Skeletal muscle satellite cell (primary cell): Measurements from ENCODE around the gene MLIP.
"Not testable (repeated sequence)": the region's sequence is repeated elsewhere in the genome, so short reads cannot be mapped to it uniquely, and the experiment has no call there.

ENCODE experiments used
- H3K27me3 ChIP-seq: 2 replicates; pipeline ENCODE4 v1.7.0; 2013; ENCODE audit warnings: low read length; ENCODE audit not compliant: control insufficient read depth, insufficient read depth
- H3K36me3 ChIP-seq: 2 replicates; pipeline ENCODE4 v1.7.0; 2013; ENCODE audit warnings: mild to moderate bottlenecking, control low read depth, low read length; ENCODE audit not compliant: insufficient read depth
- H3K4me1 ChIP-seq: 2 replicates; pipeline ENCODE4 v1.7.0; 2013; ENCODE audit warnings: low read length; ENCODE audit not compliant: control insufficient read depth, insufficient read depth
- H3K4me2 ChIP-seq: 2 replicates; pipeline ENCODE4 v1.7.0; 2013; ENCODE audit warnings: mild to moderate bottlenecking, low read length
- H3K4me3 ChIP-seq: 2 replicates; pipeline ENCODE4 v1.7.0; 2013; ENCODE audit warnings: low read length
- H3K9ac ChIP-seq: 2 replicates; pipeline ENCODE4 v1.7.0; 2013; ENCODE audit warnings: mild to moderate bottlenecking, low read depth, low read length, moderate library complexity
- H3K9me3 ChIP-seq: replicated peaks from 2 replicates; pipeline ENCODE4 v1.7.0; 2013; ENCODE audit warnings: mild to moderate bottlenecking, control low read depth, low read length

Gene MLIP

DNA sequence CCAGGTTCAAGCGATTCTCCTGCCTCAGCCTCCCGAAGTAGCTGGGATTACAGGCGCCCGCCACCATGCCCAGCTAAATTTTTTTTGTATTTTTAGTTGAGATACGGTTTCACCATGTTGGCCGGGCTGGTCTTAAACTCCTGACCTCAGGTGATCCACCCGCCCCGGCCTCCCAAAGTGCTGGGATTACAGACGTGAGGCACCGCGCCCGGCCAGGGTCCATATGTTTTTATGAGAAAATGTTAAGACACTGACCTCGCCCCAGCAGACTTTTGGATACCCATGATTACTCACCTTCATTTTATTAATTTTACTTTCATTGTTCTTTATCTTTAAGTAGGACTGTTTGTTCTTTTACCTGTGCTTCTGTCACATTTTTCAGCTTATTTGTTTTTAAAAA is 29.7 kb upstream of the MLIP start:
- H3K4me3 ChIP-seq, H3K4me1 ChIP-seq, H3K27me3 ChIP-seq, H3K9me3 ChIP-seq, H3K4me2 ChIP-seq, H3K36me3 ChIP-seq, H3K9ac ChIP-seq: not testable (repeated sequence)

- H3K4me3 ChIP-seq, result no peak overlapping the region
- no peaks in the 10 kb centered on the region for H3K27me3 ChIP-seq
- peaks cover 7% of the 10 kb centered on the region for H3K4me1 ChIP-seq
- no peak overlapping the region for H3K9ac ChIP-seq
- no peak overlapping the region for H3K4me2 ChIP-seq
- no peaks in the 10 kb centered on the region for H3K36me3 ChIP-seq
- H3K9me3 ChIP-seq, result no peaks in the 10 kb centered on the region
Observed at GRCh38 chr6:54083287-54083686, 28.0 kb upstream of the MLIP start.

- no peaks in the 10 kb centered on the region for H3K27me3 ChIP-seq
- H3K9ac ChIP-seq, result no peak overlapping the region
- no peak overlapping the region for H3K4me3 ChIP-seq
- no peak overlapping the region for H3K4me2 ChIP-seq
- no peaks in the 10 kb centered on the region for H3K36me3 ChIP-seq
- no peaks in the 10 kb centered on the region for H3K9me3 ChIP-seq
- peaks cover 7% of the 10 kb centered on the region for H3K4me1 ChIP-seq
Observed at GRCh38 chr6:54084231-54084630, 27.0 kb upstream of the MLIP start.

DNA sequence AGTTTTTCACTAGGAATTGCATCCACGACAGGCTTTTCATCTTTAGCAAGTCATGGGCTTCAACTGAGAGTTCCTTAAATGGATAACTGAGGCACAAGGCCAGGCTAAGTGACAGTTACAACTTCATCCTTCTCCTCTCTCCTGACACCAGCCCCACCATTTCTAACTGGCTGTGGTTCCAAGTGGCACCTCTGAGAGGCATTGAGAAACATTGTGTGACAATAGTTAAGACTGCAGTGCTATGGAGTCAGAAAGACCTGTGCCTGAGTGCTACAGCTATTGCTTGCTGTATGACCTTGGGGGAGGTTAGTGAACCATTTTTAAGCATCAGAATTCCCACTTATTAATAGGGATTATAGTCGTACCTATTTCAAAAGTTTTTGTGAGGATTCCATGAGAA is 26.2 kb upstream of the MLIP start:
- Histone ChIP-seq H3K4me2 (no peak overlapping the region), H3K9ac (no peak overlapping the region), H3K36me3 (no peaks in the 10 kb centered on the region), H3K9me3 (no peaks in the 10 kb centered on the region), H3K4me3 (no peak overlapping the region), H3K4me1 (peaks cover 7% of the 10 kb centered on the region), H3K27me3 (no peaks in the 10 kb centered on the region)

- Histone ChIP-seq H3K9me3 (no peaks in the 10 kb centered on the region), H3K9ac (no peak overlapping the region), H3K27me3 (no peaks in the 10 kb centered on the region), H3K4me3 (no peak overlapping the region), H3K36me3 (no peaks in the 10 kb centered on the region), H3K4me1 (peaks cover 7% of the 10 kb centered on the region), H3K4me2 (no peak overlapping the region)
Observed at GRCh38 chr6:54085541-54085940, 25.7 kb upstream of the MLIP start.

DNA sequence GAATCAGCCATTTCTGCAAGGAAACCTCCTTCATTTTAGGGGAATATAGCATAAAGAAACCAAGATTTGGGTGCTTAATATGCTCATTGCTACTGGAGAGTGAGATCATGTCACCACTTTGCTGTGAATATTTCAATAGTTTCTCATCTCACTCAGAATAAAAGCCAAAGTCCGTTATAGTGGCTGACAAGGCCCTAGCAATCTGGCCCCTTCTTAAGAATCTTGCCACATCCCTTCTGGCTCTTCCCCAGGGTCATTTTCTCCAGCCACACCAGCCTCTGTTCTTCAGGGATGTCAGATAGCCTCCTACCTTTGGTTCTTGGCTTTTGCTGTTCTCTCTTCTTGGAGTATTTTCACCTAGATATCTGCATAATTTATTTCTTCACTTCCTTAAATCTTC is 24.8 kb upstream of the MLIP start:
- H3K36me3 ChIP-seq, result no peaks in the 10 kb centered on the region
- H3K9me3 ChIP-seq, result no peaks in the 10 kb centered on the region
- H3K4me2 ChIP-seq, result no peak overlapping the region
- H3K4me1 ChIP-seq, result peaks cover 7% of the 10 kb centered on the region
- H3K4me3 ChIP-seq, result no peak overlapping the region
- no peaks in the 10 kb centered on the region for H3K27me3 ChIP-seq
- no peak overlapping the region for H3K9ac ChIP-seq

DNA sequence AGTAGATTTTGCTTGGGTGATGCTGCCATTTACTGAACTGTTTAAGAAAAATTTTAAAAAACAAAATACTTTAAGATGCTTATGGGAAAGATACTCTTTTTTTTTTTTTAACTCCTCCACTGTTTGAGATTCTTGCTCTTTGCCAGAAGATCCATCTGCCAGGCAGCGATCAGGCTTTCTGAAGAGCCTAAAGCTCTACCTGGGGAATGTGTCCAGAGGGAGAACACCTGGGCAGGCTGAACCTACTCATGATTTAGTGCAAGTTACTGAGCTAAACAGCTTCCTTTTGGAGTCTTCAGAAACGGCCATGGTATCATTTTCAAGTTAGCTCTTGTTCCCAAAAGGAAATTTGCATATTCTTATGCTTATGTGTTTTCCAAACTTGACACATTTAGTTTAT is 23.5 kb upstream of the MLIP start:
- Histone ChIP-seq H3K4me1 (peaks cover 7% of the 10 kb centered on the region), H3K9ac (no peak overlapping the region), H3K27me3 (no peaks in the 10 kb centered on the region), H3K9me3 (no peaks in the 10 kb centered on the region), H3K4me2 (no peak overlapping the region), H3K4me3 (no peak overlapping the region), H3K36me3 (no peaks in the 10 kb centered on the region)

- Histone ChIP-seq H3K36me3 (no peaks in the 10 kb centered on the region), H3K9ac (no peak overlapping the region), H3K4me1 (no peaks in the 10 kb centered on the region), H3K27me3 (no peaks in the 10 kb centered on the region), H3K4me2 (no peak overlapping the region), H3K4me3 (no peak overlapping the region), H3K9me3 (no peaks in the 10 kb centered on the region)
Observed at GRCh38 chr6:54093326-54093948, 17.8 kb upstream of the MLIP start.

- no peak overlapping the region for H3K4me3 ChIP-seq
- H3K4me2 ChIP-seq, result no peak overlapping the region
- no peaks in the 10 kb centered on the region for H3K27me3 ChIP-seq
- no peaks in the 10 kb centered on the region for H3K4me1 ChIP-seq
- H3K36me3 ChIP-seq, result no peaks in the 10 kb centered on the region
- no peaks in the 10 kb centered on the region for H3K9me3 ChIP-seq
- H3K9ac ChIP-seq, result no peak overlapping the region
Observed at GRCh38 chr6:54094293-54094692, 16.9 kb upstream of the MLIP start.

- no peak overlapping the region for H3K9ac ChIP-seq
- no peaks in the 10 kb centered on the region for H3K36me3 ChIP-seq
- no peaks in the 10 kb centered on the region for H3K4me1 ChIP-seq
- H3K9me3 ChIP-seq, result no peaks in the 10 kb centered on the region
- H3K4me2 ChIP-seq, result no peak overlapping the region
- no peak overlapping the region for H3K4me3 ChIP-seq
- no peaks in the 10 kb centered on the region for H3K27me3 ChIP-seq
Observed at GRCh38 chr6:54094786-54095185, 16.5 kb upstream of the MLIP start.

GRCh38 chr6:54095723-54096122 is 15.5 kb upstream of the MLIP start:
- Histone ChIP-seq H3K36me3 (no peaks in the 10 kb centered on the region), H3K4me3 (no peak overlapping the region), H3K9me3 (no peaks in the 10 kb centered on the region), H3K4me2 (no peak overlapping the region), H3K9ac (no peak overlapping the region), H3K27me3 (no peaks in the 10 kb centered on the region), H3K4me1 (no peaks in the 10 kb centered on the region)

GRCh38 chr6:54096811-54097210 is 14.4 kb upstream of the MLIP start:
- Histone ChIP-seq H3K4me1 (no peaks in the 10 kb centered on the region), H3K27me3 (no peaks in the 10 kb centered on the region), H3K36me3 (no peaks in the 10 kb centered on the region), H3K9ac (no peak overlapping the region), H3K9me3 (no peaks in the 10 kb centered on the region), H3K4me2 (no peak overlapping the region), H3K4me3 (no peak overlapping the region)
